ENCODE results near the gene CENPL.

DNA sequence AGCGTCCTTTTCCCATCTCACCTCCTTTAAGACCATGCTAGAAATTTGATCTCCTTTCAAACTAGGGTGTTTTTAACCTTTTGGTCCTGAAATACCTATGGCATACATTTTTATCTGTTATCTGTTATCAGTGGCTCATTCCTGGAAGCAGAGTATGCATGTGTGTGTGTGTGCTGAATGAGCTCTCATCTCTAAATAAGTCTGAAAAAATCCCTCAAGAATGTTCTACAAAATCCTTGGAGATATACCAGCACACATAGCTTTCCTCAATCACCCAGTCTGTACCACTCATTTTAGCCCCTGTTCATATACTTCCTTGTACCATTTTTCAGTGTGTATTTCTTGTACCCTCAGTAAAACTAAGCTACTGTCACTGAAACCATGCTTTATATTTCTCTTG lies 6.2 kb downstream of the CENPL start:
- TF ChIP-seq, protein P1, sequence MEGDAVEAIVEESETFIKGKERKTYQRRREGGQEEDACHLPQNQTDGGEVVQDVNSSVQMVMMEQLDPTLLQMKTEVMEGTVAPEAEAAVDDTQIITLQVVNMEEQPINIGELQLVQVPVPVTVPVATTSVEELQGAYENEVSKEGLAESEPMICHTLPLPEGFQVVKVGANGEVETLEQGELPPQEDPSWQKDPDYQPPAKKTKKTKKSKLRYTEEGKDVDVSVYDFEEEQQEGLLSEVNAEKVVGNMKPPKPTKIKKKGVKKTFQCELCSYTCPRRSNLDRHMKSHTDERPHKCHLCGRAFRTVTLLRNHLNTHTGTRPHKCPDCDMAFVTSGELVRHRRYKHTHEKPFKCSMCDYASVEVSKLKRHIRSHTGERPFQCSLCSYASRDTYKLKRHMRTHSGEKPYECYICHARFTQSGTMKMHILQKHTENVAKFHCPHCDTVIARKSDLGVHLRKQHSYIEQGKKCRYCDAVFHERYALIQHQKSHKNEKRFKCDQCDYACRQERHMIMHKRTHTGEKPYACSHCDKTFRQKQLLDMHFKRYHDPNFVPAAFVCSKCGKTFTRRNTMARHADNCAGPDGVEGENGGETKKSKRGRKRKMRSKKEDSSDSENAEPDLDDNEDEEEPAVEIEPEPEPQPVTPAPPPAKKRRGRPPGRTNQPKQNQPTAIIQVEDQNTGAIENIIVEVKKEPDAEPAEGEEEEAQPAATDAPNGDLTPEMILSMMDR (IDR thresholded peaks at IDR 0.05; ENCODE audit: low read depth, low read length, poor library complexity, severe bottlenecking), result no peak
- TF ChIP-seq EZH2phosphoT487 (IDR thresholded peaks at IDR 0.05; ENCODE audit: borderline replicate concordance, low read length), result no peak

All from DOHH2 (cell line).